Measurements from ENCODE around the gene MNX1. TPM values are rescaled to one million over a fixed set of nuclear protein-coding genes. Genes with fewer than 3 reads are reported as not detected.

Gene MNX1
- total and polyA plus RNA-seq, 4 donors, result 0.08 TPM; not detected in 3

DNA sequence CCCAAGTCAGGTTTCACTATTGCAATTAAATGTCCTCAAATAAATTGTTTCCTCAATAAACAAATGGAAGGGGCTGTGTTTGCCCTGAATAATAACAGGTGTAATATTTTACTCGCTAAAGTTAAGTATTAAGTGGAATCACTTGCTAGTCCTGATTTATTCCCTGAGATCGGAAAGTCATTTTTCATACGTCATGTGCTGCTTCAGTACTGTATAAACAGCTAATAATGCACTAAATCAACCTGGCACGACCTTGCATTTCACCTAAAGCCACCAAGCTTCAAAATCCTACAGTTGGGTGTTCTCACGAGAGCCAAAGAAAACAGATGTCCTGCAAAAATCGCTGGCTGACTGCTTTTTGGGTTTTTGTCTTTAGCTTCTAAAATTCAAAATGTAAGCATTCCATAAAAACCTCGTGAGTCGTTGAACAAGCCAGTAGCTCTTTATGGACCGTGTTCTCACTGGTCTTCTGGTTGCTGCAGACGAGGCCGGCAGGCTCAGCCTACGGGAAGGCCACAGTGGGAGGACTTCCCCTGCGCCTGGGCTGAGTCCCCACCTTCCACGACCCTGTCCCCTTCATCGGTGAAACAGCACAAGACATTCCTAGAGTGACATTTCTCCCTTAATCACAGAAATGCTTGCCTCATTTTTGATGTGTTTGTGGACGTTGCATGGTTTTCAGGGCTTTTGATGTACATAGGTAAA is 17.9 kb upstream of the MNX1 start:
- Histone ChIP-seq H3K9ac (ENCODE audit: low read depth in 1 of 2, low read length in 2 of 2) (no peak overlapping the region), H3K27ac (ENCODE audit: low read depth in 1 of 2, low read length in 2 of 2) (no peak overlapping the region), H3K9me3 (ENCODE audit: control insufficient read depth in 4 of 4, low read length in 3 of 4) (peaks cover 0 to 3% (median 0%) of the 10 kb centered on the region in 4 donors), H3K36me3 (ENCODE audit: control insufficient read depth in 4 of 4, insufficient read depth in 3 of 4, low read depth in 1 of 4, low read length in 3 of 4) (no peaks in the 10 kb centered on the region), H3K4me3 (ENCODE audit: low read depth in 1 of 3, low read length in 3 of 3) (no peak overlapping the region), H3K27me3 (ENCODE audit: control insufficient read depth in 4 of 4, insufficient read depth in 4 of 4, low read length in 3 of 4) (peaks cover 4 to 17% (median 6%) of the 10 kb centered on the region in 4 donors), H3K4me1 (ENCODE audit: control insufficient read depth in 4 of 4, insufficient read depth in 4 of 4, low read length in 3 of 4) (no peaks in the 10 kb centered on the region)
- no peak for TF ChIP-seq JUND (IDR thresholded peaks at IDR 0.05)
- TF ChIP-seq FOXA1 (IDR thresholded peaks at IDR 0.05), result no peak
- TF ChIP-seq NR2F2 (IDR thresholded peaks at IDR 0.05), result no peak
- TF ChIP-seq ATF3 (IDR thresholded peaks at IDR 0.05), result no peak
- TF ChIP-seq CTCF (IDR thresholded peaks at IDR 0.05; ENCODE audit: low read depth, low read length, missing input control), result no peak
- TF ChIP-seq TAF1 (conservative IDR thresholded peaks at IDR 0.05), result no peak
- whole genome bisulfite sequencing, result 61% methylated on average over 16 of the region's 16 CpGs
- no peak for DNase-seq (ENCODE audit: low spot score)

GRCh38 chr7:157027568-157028198 is 17.2 kb upstream of the MNX1 start:
- DNase-seq (ENCODE audit: low spot score), result no peak
- H3K27me3 ChIP-seq (ENCODE audit: control insufficient read depth in 4 of 4, insufficient read depth in 4 of 4, low read length in 3 of 4), result peaks cover 4 to 22% (median 10%) of the 10 kb centered on the region in 4 donors
- TF ChIP-seq CTCF (IDR thresholded peaks at IDR 0.05; ENCODE audit: low read depth, low read length, missing input control), result no peak
- TF ChIP-seq SP1 (IDR thresholded peaks at IDR 0.05), result no peak
- H3K36me3 ChIP-seq (ENCODE audit: control insufficient read depth in 4 of 4, insufficient read depth in 3 of 4, low read depth in 1 of 4, low read length in 3 of 4), result no peaks in the 10 kb centered on the region
- peaks cover 0 to 3% (median 0%) of the 10 kb centered on the region in 4 donors for H3K9me3 ChIP-seq (ENCODE audit: control insufficient read depth in 4 of 4, low read length in 3 of 4)
- no peak overlapping the region for H3K27ac ChIP-seq (ENCODE audit: low read depth in 1 of 2, low read length in 2 of 2)
- no peak overlapping the region for H3K4me3 ChIP-seq (ENCODE audit: low read depth in 1 of 3, low read length in 3 of 3)
- no peaks in the 10 kb centered on the region for H3K4me1 ChIP-seq (ENCODE audit: control insufficient read depth in 4 of 4, insufficient read depth in 4 of 4, low read length in 3 of 4)
- WGBS, result 34% methylated on average over 11 of the region's 11 CpGs
- H3K9ac ChIP-seq (ENCODE audit: low read depth in 1 of 2, low read length in 2 of 2), result no peak overlapping the region

DNA sequence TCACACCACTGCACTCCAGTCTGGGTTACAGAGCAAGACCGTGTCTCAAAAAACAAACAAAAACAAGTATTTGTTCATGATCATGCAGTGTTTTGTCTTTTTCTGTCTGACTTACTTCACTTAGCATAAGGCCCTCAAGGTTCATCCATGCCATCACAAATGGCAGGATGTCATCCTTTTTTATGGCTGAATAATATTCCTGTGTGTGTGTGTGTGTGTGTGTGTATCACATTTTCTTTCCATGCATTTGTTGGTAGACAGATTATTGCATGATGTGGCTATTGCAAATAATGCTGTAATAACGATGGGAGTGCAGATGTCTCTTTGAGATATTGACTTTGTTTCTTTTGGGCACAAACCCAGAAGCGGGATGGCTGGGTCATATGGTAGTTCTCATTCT is 14.3 kb upstream of the MNX1 start:
- TF ChIP-seq FOXA2 (IDR thresholded peaks at IDR 0.05) (no peak), RAD21 (IDR thresholded peaks at IDR 0.05) (no peak), TAF1 (conservative IDR thresholded peaks at IDR 0.05) (no peak), CTCF (IDR thresholded peaks at IDR 0.05; ENCODE audit: low read depth, low read length, missing input control) (no peak), HNF4A (conservative IDR thresholded peaks at IDR 0.05) (no peak), YY1 (IDR thresholded peaks at IDR 0.05) (no peak)
- Histone ChIP-seq H3K4me3 (ENCODE audit: low read depth in 1 of 3, low read length in 3 of 3) (no peak overlapping the region), H3K9ac (ENCODE audit: low read depth in 1 of 2, low read length in 2 of 2) (no peak overlapping the region), H3K4me1 (ENCODE audit: control insufficient read depth in 4 of 4, insufficient read depth in 4 of 4, low read length in 3 of 4) (peaks cover 0 to 14% (median 8%) of the 10 kb centered on the region in 4 donors), H3K27ac (ENCODE audit: low read depth in 1 of 2, low read length in 2 of 2) (no peak overlapping the region), H3K36me3 (ENCODE audit: control insufficient read depth in 4 of 4, insufficient read depth in 3 of 4, low read depth in 1 of 4, low read length in 3 of 4) (no peaks in the 10 kb centered on the region), H3K27me3 (ENCODE audit: control insufficient read depth in 4 of 4, insufficient read depth in 4 of 4, low read length in 3 of 4) (peaks cover 3 to 31% (median 19%) of the 10 kb centered on the region in 4 donors), H3K9me3 (ENCODE audit: control insufficient read depth in 4 of 4, low read length in 3 of 4) (peaks cover 0 to 3% (median 1%) of the 10 kb centered on the region in 4 donors)
- no peak for DNase-seq (ENCODE audit: low spot score)
- WGBS, result 76% methylated on average over 3 of the region's 3 CpGs

Data from liver (tissue), 9 donors.